HEK293 (cell line): Measurements from ENCODE around the gene MEF2C.

ENCODE experiments used
- SP7 ChIP-seq: fragments of 450-650 bp; formaldehyde crosslinking; IDR thresholded peaks from 2 replicates; pipeline ENCODE4 v1.5.1; 2016; ENCODE audit warnings: missing biosample characterization, missing genetic modification characterization
- TF ChIP-seq, protein P1 (sequence below): fragments of 450-650 bp; formaldehyde crosslinking; IDR thresholded peaks from 2 replicates; pipeline ENCODE4 v1.5.1; 2016; ENCODE audit warnings: missing biosample characterization, missing genetic modification characterization, low read depth
- TF ChIP-seq, protein P2 (sequence below): fragments of 450-650 bp; formaldehyde crosslinking; IDR thresholded peaks from 2 replicates; pipeline ENCODE4 v1.5.1; 2016; ENCODE audit warnings: missing biosample characterization, missing genetic modification characterization, low read depth

DNA sequence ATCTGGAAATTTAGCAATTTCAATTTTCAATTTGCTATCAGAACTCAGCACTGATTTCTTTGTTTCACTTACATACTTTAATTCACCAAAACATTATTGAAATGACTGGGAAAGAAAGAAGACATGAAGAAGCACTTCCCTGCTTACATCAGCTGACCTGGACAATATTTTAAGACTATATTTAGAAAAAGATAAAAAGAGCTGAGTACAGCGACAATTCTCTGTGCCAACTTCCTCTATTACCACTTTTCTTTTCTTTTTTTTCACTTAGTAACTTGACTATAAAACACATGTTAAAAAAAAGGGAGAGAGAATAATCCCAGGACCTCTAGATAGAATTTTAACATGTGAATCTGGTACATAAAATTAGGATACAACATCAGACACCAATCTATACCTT, 35.6 kb downstream of the MEF2C start:
- TF ChIP-seq SP7 (tag by site-specific recombination) = no peak
- TF ChIP-seq, protein P1, sequence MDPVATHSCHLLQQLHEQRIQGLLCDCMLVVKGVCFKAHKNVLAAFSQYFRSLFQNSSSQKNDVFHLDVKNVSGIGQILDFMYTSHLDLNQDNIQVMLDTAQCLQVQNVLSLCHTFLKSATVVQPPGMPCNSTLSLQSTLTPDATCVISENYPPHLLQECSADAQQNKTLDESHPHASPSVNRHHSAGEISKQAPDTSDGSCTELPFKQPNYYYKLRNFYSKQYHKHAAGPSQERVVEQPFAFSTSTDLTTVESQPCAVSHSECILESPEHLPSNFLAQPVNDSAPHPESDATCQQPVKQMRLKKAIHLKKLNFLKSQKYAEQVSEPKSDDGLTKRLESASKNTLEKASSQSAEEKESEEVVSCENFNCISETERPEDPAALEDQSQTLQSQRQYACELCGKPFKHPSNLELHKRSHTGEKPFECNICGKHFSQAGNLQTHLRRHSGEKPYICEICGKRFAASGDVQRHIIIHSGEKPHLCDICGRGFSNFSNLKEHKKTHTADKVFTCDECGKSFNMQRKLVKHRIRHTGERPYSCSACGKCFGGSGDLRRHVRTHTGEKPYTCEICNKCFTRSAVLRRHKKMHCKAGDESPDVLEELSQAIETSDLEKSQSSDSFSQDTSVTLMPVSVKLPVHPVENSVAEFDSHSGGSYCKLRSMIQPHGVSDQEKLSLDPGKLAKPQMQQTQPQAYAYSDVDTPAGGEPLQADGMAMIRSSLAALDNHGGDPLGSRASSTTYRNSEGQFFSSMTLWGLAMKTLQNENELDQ (tag by site-specific recombination) = no peak
- TF ChIP-seq, protein P2, sequence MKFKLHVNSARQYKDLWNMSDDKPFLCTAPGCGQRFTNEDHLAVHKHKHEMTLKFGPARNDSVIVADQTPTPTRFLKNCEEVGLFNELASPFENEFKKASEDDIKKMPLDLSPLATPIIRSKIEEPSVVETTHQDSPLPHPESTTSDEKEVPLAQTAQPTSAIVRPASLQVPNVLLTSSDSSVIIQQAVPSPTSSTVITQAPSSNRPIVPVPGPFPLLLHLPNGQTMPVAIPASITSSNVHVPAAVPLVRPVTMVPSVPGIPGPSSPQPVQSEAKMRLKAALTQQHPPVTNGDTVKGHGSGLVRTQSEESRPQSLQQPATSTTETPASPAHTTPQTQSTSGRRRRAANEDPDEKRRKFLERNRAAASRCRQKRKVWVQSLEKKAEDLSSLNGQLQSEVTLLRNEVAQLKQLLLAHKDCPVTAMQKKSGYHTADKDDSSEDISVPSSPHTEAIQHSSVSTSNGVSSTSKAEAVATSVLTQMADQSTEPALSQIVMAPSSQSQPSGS (tag by site-specific recombination) = no peak
